ENCODE results near the gene RIPOR3.

DNA sequence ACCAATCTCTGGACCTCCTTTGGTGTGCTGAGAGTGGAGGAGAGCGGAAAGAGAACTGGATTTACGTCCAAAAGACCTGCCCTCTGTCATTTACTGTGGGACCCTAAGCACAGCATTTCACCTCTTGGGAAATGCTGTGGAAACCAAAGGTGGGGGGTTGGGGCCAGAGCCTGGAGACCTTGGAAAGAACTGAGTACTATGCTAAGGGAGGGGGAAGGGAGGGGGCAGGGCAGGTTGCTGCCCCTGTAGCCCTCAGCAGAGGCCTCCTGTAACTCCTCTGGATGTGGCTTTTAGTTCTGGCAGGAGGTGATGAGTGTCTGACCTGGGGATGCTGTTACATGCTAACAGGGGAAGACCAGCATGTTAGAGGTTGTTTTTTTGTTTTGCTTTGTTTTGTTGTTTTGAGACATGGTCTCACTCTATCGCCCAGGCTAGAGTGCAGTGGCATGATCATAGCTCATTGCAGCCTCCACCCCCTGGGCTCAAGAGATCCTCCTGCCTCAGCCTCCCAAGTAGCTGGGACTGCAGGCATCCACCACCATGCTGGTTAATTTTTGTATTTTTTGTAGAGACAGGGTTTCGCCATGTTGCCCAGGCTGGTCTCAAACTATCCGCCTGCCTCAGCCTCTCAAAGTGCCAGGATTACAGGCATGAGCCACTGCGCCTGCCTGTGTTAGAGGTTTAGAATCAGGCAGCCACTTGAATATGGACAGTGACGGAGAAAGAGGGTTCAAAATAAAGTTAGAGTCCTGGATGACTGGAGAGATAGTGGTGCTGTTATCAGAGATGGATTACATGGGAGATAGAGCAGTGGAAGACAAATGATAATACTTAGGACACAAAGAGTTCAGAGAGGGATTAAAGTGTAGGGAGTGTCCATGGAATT, 21.7 kb upstream of the RIPOR3 start:
- TF ChIP-seq CTCF (optimal IDR thresholded peaks at IDR 0.05 in 1 of 3, IDR thresholded peaks at IDR 0.05 in 1 of 3, conservative IDR thresholded peaks at IDR 0.05 in 1 of 3; ENCODE audit: extremely low read depth in 1 of 3, insufficient read depth in 2 of 3, low read length in 3 of 3), result no peak
- TF ChIP-seq EZH2 (IDR thresholded peaks at IDR 0.05; ENCODE audit: low read length), result no peak
